ENCODE results near the gene WIZ.
"Not testable (repeated sequence)": the region's sequence is repeated elsewhere in the genome, so short reads cannot be mapped to it uniquely, and the experiment has no call there.

The WIZ gene

DNA sequence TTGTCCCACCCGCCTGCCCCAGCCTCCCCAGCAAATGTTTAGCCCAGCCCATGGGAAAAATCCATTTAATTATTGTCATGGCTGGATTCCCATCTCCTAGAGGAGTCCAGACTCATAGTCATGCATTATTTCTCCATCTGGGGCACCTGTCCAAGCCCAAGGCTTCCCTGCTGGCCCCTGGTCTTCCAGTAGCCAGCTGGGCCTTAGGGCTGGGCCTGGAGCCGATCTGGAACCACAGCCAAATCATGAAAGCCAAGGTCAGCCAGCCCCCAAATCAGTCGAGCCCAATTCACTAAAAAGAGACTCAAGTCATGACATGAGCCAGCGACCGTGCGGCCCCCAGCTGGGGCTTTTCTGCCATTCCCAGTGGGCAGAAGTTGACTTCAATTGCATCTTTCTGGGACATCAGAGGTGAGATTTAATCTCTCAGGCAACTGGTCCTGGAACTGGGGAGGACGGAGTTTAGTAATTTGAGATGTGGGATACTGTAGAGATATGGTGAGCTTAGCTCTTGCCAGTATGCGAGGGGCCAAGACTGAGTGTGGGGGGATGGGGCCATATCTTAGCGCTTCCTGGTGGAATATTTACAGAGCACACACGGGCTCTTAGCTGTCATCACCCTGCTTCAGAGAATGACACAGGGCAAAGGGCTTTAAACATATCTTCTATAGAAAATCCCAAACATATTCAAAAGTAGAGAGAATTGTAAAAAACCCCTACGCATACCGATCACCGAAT lies 38.9 kb upstream of the WIZ start:
- Histone ChIP-seq H3K4me1 (no peaks in the 10 kb centered on the region), H3K9me3 (0 out of 2 replicates have a peak, but pooled peaks cover 3% of the 10 kb centered on the region), H3K4me3 (ENCODE audit: low read depth, low read length) (no peak overlapping the region), H3K36me3 (no peaks in the 10 kb centered on the region), H3K27me3 (no peaks in the 10 kb centered on the region)
- DNase-seq: no peak
- no peak for TF ChIP-seq CTCF (IDR thresholded peaks at IDR 0.05; ENCODE audit: low read depth, low read length)

DNA sequence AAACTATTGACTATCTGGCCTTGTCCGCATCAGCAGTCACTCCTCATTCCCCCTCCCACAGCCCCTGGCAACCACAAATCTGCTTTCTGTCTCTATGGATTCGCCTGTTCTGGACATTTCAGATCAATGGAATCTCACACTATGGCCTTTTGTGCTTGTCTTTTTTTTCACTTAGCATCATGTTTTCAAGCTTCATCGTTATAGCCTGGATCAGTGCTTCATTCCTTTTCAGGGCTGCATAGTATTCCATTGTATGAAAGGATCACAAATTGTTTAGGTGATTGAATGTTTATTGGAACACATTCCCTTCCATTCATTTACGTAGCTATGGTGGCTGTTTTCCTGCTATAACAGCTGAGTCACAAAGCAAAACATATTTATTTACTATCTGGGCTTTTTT lies 37.3 kb upstream of the WIZ start:
- no peak for DNase-seq
- Histone ChIP-seq H3K36me3 (no peaks in the 10 kb centered on the region), H3K27me3 (no peaks in the 10 kb centered on the region), H3K4me3 (ENCODE audit: low read depth, low read length) (no peak overlapping the region), H3K4me1 (no peaks in the 10 kb centered on the region), H3K9me3 (0 out of 2 replicates have a peak, but pooled peaks cover 3% of the 10 kb centered on the region)
- TF ChIP-seq CTCF (IDR thresholded peaks at IDR 0.05; ENCODE audit: low read depth, low read length): no peak

GRCh38 chr19:15485768-15486167 lies 36.0 kb upstream of the WIZ start:
- H3K27me3 ChIP-seq; H3K9me3 ChIP-seq; H3K4me3 ChIP-seq (ENCODE audit: low read depth, low read length); H3K4me1 ChIP-seq; H3K36me3 ChIP-seq; DNase-seq: not testable (repeated sequence)

DNA sequence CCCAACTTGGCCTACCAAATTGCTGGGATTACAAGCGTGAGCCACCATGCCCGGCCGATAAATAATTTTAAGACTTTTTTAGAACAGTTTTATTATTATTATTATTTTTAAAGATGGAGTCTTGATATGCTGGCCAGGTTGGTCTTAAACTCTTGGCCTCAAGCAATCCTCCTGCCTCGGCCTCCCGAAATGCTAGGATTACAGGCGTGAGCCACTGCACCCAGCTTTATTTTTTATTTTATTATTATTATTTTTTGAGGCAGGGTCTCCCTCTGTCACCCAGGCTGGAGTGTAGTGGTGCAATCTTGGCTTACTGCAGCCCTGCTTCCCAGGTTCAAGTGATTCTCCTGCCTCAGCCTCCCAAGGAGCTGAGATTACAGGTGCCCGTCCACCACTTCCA lies 31.2 kb upstream of the WIZ start:
- not testable (repeated sequence) for DNase-seq; H3K9me3 ChIP-seq; H3K4me1 ChIP-seq; H3K36me3 ChIP-seq; H3K27me3 ChIP-seq; H3K4me3 ChIP-seq (ENCODE audit: low read depth, low read length)

DNA sequence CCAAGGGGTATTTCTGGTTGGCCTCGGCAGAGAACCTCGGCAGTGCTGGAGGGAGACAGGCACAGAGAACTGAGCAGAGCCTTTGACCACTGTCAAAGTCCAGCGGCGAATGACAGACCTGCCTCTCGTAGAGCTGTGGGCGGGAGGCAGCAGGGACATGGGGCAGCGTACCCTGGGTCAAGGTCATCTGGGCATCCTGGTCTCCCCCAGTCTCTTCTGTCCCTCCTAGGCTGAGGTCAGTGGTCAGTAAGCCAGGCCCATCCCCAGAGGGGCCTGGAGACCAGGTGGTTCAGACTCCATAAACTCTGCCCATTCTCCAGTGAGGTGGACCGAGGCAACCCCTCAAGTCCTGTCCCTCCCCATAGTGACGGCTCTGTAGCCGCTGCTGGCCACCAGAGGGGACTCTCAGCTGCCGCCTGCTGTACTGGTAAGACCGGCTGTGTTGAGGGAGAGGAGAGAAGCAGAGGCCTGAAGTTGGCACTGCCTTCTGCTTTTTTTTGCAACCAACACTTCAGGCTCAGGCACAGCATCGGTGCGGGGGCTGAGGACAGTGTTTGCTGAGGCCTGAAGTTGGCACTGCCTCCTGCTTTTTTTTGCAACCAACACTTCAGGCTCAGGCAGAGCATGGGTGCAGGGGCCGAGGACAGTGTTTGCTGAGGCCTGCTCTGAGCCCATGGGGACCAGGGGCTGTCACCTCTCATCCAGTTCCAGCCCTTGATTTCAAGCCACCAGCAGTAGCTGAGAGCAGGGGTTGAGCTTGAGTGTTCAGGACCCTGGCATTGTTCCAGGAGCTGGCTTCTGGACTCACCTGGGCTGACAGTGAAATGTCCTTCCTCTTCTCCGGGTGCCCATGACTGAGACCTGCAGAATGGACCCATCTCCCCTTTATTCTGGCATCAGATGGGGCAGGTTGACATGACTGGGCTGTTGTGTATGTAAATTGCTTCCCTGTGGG lies 29.9 kb upstream of the WIZ start, which contains the start of gene PGLYRP2:
PGLYRP2 (minus strand) TSS at position 111 of the 955 bp plus-strand sequence. CDS start 130 bp downstream, outside the sequence.
- DNase-seq: no peak
- 0 out of 2 replicates have a peak, but pooled peaks have one; percentile 1 for TF ChIP-seq CTCF (IDR thresholded peaks at IDR 0.05; ENCODE audit: low read depth, low read length)
- H3K4me1 ChIP-seq: no peaks in the 10 kb centered on the region
- H3K27me3 ChIP-seq: no peaks in the 10 kb centered on the region
- H3K4me3 ChIP-seq (ENCODE audit: low read depth, low read length): no peak within 1 kb of the TSS
- no peaks in the 10 kb centered on the region for H3K9me3 ChIP-seq
- no peaks in the 10 kb centered on the region for H3K36me3 ChIP-seq

- TF ChIP-seq CTCF (IDR thresholded peaks at IDR 0.05; ENCODE audit: low read depth, low read length): no peak
- H3K36me3 ChIP-seq: no peaks in the 10 kb centered on the region
- H3K4me1 ChIP-seq: no peaks in the 10 kb centered on the region
- H3K27me3 ChIP-seq: no peaks in the 10 kb centered on the region
- no peak for DNase-seq
- H3K4me3 ChIP-seq (ENCODE audit: low read depth, low read length): no peak overlapping the region
- no peaks in the 10 kb centered on the region for H3K9me3 ChIP-seq
Measured at GRCh38 chr19:15476325-15476724, 26.6 kb upstream of the WIZ start.

DNA sequence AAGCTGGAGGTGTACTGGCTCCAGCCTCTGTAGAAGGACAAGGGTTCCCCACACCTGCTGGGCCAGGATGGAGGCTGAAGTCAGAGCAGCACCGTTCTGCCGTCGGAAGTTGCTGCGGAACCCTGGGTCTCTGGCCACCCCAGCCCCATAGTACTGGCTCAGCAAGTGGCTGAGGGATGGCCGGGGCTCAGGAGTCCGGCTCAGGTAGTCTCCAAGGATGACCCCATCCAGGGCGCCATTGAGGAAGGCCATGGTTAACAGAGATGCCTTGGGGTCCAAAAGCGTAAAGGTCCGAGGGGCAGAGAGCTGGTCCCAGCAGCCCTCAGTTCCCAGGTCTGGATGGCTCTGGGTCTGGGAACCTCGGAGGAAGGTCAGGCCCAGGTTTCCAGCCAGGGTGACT lies 25.9 kb upstream of the WIZ start:
- TF ChIP-seq CTCF (IDR thresholded peaks at IDR 0.05; ENCODE audit: low read depth, low read length): no peak

More for the DNA sequence above, 25.9 kb upstream of the WIZ start:
- DNase-seq: no peak
- Histone ChIP-seq H3K4me1 (no peaks in the 10 kb centered on the region), H3K36me3 (no peaks in the 10 kb centered on the region), H3K9me3 (no peaks in the 10 kb centered on the region), H3K27me3 (peaks cover 1% of the 10 kb centered on the region; the same call in 1 of the 2 replicates), H3K4me3 (ENCODE audit: low read depth, low read length) (no peak overlapping the region)

All from BE2C (cell line).